NCI-H2107 (cell line): ENCODE measurements around the gene PLEKHB1.

Source experiments
- DNase-seq: peaks from one replicate; lab custom pipeline; 2025; lab: John Stamatoyannopoulos, UW

Gene PLEKHB1

GRCh38 chr11:73680687-73681086 is 34.3 kb downstream of the PLEKHB1 start:
- no peak for DNase-seq

- DNase-seq: no peak
Observed at GRCh38 chr11:73693899-73694525, 47.6 kb downstream of the PLEKHB1 start.

GRCh38 chr11:73705053-73705452 is 58.7 kb downstream of the PLEKHB1 start:
- no peak for DNase-seq

GRCh38 chr11:73710964-73711363 is 64.6 kb downstream of the PLEKHB1 start:
- DNase-seq: no peak
